H1 (cell line): Measurements from ENCODE around the gene CPLX1. TPM values are rescaled to one million over a fixed set of nuclear protein-coding genes. Genes with fewer than 3 reads are reported as not detected.

Experiments used
- CTCF ChIA-PET: fragments of 300-600 bp; sonication (Branson Sonifier 250); formaldehyde crosslinking; loops from one replicate; lab custom pipeline; 2021; ENCODE audit not compliant: partially characterized antibody; lab: Charles Lee
- POLR2A ChIA-PET: fragments of 300-600 bp; sonication (Branson Sonifier 250); formaldehyde crosslinking; loops from one replicate; lab custom pipeline; 2021; ENCODE audit warnings: inconsistent platforms; ENCODE audit not compliant: partially characterized antibody; lab: Charles Lee
- DNase-seq, 2 experiments: peaks; one replicate each; pipeline versions ENCODE4 v3.0.0 to v3.0.0-alpha.2; 2010 to 2022; ENCODE audit warnings: low spot score in 2 of 2, low read depth in 1 of 2, mixed read lengths in 1 of 2
- FAIRE-seq: peaks from 2 replicates; lab custom pipeline; 2011; peaks lifted over from hg19 to GRCh38; lab: Jason Lieb, UNC
- H2AFZ ChIP-seq: 2 replicates; pipeline ENCODE4 v1.8.1; 2012; ENCODE audit warnings: low read length, inconsistent platforms
- H2AK5ac ChIP-seq: 2 replicates; pipeline ENCODE4 v1.6.1; 2013; ENCODE audit warnings: low read depth, low read length
- H2BK120ac ChIP-seq: replicated peaks from 2 replicates; pipeline ENCODE3; 2013; ENCODE audit warnings: low read depth, low read length, inconsistent platforms
- H2BK12ac ChIP-seq: 2 replicates; pipeline ENCODE4 v1.6.1; 2013; ENCODE audit warnings: low read depth, low read length
- H2BK15ac ChIP-seq: 2 replicates; pipeline ENCODE4 v1.6.1; 2013; ENCODE audit warnings: low read length
- H2BK20ac ChIP-seq: 2 replicates; pipeline ENCODE4 v1.6.1; 2013; ENCODE audit warnings: low read length
- H2BK5ac ChIP-seq: 2 replicates; pipeline ENCODE4 v1.6.1; 2013; ENCODE audit warnings: low read depth, low read length
- H3K14ac ChIP-seq: 2 replicates; pipeline ENCODE4 v1.6.1; 2013; ENCODE audit warnings: inconsistent platforms; ENCODE audit not compliant: insufficient read length
- H3K18ac ChIP-seq: 2 replicates; pipeline ENCODE4 v1.6.1; 2013; ENCODE audit warnings: low read length; ENCODE audit errors: extremely low read depth
- H3K23ac ChIP-seq: 2 replicates; pipeline ENCODE4 v1.6.1; 2013; ENCODE audit warnings: inconsistent platforms; ENCODE audit not compliant: insufficient read length
- H3K23me2 ChIP-seq: 2 replicates; pipeline ENCODE4 v1.6.1; 2013; ENCODE audit warnings: low read depth, low read length
- H3K27ac ChIP-seq: 2 replicates; pipeline ENCODE4 v1.6.1; 2011; ENCODE audit warnings: low read depth, low read length, inconsistent platforms
- H3K27me3 ChIP-seq, 4 experiments: replicated peaks in 1 of 4; 1 replicate in 1 of 4; 2 replicates in 3 of 4; pipeline versions ENCODE4 v1.6.1 to v1.8.1; 2011 to 2013; ENCODE audit warnings: low read length in 3 of 4, mild to moderate bottlenecking in 3 of 4, inconsistent platforms in 2 of 4, mixed read lengths in 2 of 4, moderate library complexity in 1 of 4; ENCODE audit not compliant: control insufficient read depth in 3 of 4, insufficient read depth in 3 of 4; ENCODE audit errors: extremely low read depth in 1 of 4
- H3K36me3 ChIP-seq, 4 experiments: 2 replicates each; pipeline versions ENCODE4 v1.6.1 to v1.8.1; 2011 to 2013; ENCODE audit warnings: mild to moderate bottlenecking in 4 of 4, low read length in 3 of 4, moderate library complexity in 2 of 4, control low read depth in 1 of 4, inconsistent platforms in 1 of 4; ENCODE audit not compliant: insufficient read depth in 4 of 4, control insufficient read depth in 2 of 4
- H3K4ac ChIP-seq: replicated peaks from 2 replicates; pipeline ENCODE3; 2013; ENCODE audit warnings: low read length, low read depth, mixed read lengths, inconsistent platforms; ENCODE audit not compliant: insufficient read length
- H3K4me1 ChIP-seq, 4 experiments: replicated peaks in 1 of 4; 1 replicate in 1 of 4; 2 replicates in 3 of 4; pipeline versions ENCODE4 v1.6.1 to v1.8.1; 2011 to 2013; ENCODE audit warnings: low read length in 3 of 4, inconsistent platforms in 2 of 4, mixed read lengths in 1 of 4; ENCODE audit not compliant: insufficient read depth in 4 of 4, control insufficient read depth in 3 of 4
- H3K4me2 ChIP-seq, 2 experiments: 2 replicates each; pipeline versions ENCODE4 v1.6.1 to v1.8.1; 2011 to 2013; ENCODE audit warnings: low read depth in 2 of 2, low read length in 2 of 2, control low read depth in 1 of 2, inconsistent platforms in 1 of 2, mild to moderate bottlenecking in 1 of 2; ENCODE audit not compliant: insufficient read depth in 1 of 2
- H3K4me3 ChIP-seq, 4 experiments: fragments of 200-600, 300-600 bp in 1 of 4; sonication (generic), shearing (Covaris generic), sonication (Bioruptor Twin) in 1 of 4; 2 replicates each; pipeline versions ENCODE4 v1.5.1 to v1.8.1; 2011 to 2016; ENCODE audit warnings: low read length in 4 of 4, low read depth in 3 of 4, control low read depth in 2 of 4, inconsistent platforms in 2 of 4, mild to moderate bottlenecking in 2 of 4, mixed read lengths in 1 of 4, moderate library complexity in 1 of 4; ENCODE audit not compliant: insufficient read depth in 2 of 4; ENCODE audit errors: extremely low read depth in 1 of 4
- H3K56ac ChIP-seq: replicated peaks from 2 replicates; pipeline ENCODE3; 2013; ENCODE audit warnings: low read depth, mild to moderate bottlenecking, mixed read lengths, low read length, inconsistent platforms; ENCODE audit not compliant: insufficient read length
- H3K79me1 ChIP-seq: 2 replicates; pipeline ENCODE4 v1.6.1; 2013; ENCODE audit warnings: low read depth, low read length, control low read depth
- H3K79me2 ChIP-seq, 2 experiments: 2 replicates each; pipeline versions ENCODE4 v1.6.1 to v1.8.1; 2012 to 2013; ENCODE audit warnings: low read length in 2 of 2, mild to moderate bottlenecking in 2 of 2, inconsistent platforms in 1 of 2; ENCODE audit not compliant: insufficient read depth in 2 of 2, control insufficient read depth in 1 of 2
- H3K9ac ChIP-seq, 4 experiments: replicated peaks in 1 of 4; 1 replicate in 1 of 4; 2 replicates in 3 of 4; pipeline versions ENCODE4 v1.6.1 to v1.8.1; 2011 to 2013; ENCODE audit warnings: low read depth in 3 of 4, low read length in 3 of 4, control low read depth in 2 of 4, mild to moderate bottlenecking in 2 of 4, moderate library complexity in 2 of 4, inconsistent platforms in 1 of 4; ENCODE audit errors: extremely low read depth in 1 of 4
- H3K9me3 ChIP-seq, 2 experiments: 2 replicates each; pipeline versions ENCODE4 v1.6.1 to v1.8.1; 2012 to 2013; ENCODE audit warnings: mild to moderate bottlenecking in 2 of 2, moderate library complexity in 2 of 2, control low read depth in 1 of 2, inconsistent platforms in 1 of 2, low read depth in 1 of 2, low read length in 1 of 2, mixed read lengths in 1 of 2; ENCODE audit not compliant: insufficient read depth in 2 of 2
- H4K20me1 ChIP-seq, 2 experiments: replicated peaks in 1 of 2; 2 replicates each; pipeline versions ENCODE3 to v1.8.1; 2011 to 2013; ENCODE audit warnings: inconsistent platforms in 2 of 2, low read length in 2 of 2, mild to moderate bottlenecking in 1 of 2; ENCODE audit not compliant: insufficient read depth in 2 of 2, control insufficient read depth in 1 of 2
- H4K5ac ChIP-seq: 2 replicates; pipeline ENCODE4 v1.6.1; 2013; ENCODE audit warnings: low read length, low read depth, mixed read lengths, inconsistent platforms; ENCODE audit not compliant: insufficient read length
- H4K8ac ChIP-seq: 2 replicates; pipeline ENCODE4 v1.8.0; 2013; ENCODE audit warnings: mild to moderate bottlenecking, moderate library complexity, low read length, inconsistent platforms; ENCODE audit not compliant: insufficient read depth; ENCODE audit errors: extremely low read depth
- H4K91ac ChIP-seq: replicated peaks from 2 replicates; pipeline ENCODE3; 2013; ENCODE audit warnings: low read length, mixed read lengths, inconsistent platforms; ENCODE audit not compliant: insufficient read length
- BCL11A ChIP-seq, 2 experiments: IDR thresholded peaks; one replicate each; pipeline ENCODE4 v1.6.1; 2011; ENCODE audit warnings: low read depth in 2 of 2, low read length in 2 of 2, mild to moderate bottlenecking in 2 of 2
- CBX5 ChIP-seq: fragments of 300-800, 300-1000 bp; sonication (generic); IDR thresholded peaks from 2 replicates; pipeline ENCODE4 v1.7.1; 2016; ENCODE audit warnings: antibody characterized with exemption, low read length, low read depth
- GTF2F1 ChIP-seq: IDR thresholded peaks from 2 replicates; pipeline ENCODE4 v1.6.1; 2012; ENCODE audit warnings: low read depth, low read length, improper control_type of control experiment, borderline replicate concordance
- RXRA ChIP-seq: IDR thresholded peaks from 2 replicates; pipeline ENCODE4 v1.6.1; 2011; ENCODE audit warnings: low read depth, mild to moderate bottlenecking, low read length, moderate library complexity; ENCODE audit not compliant: insufficient read depth
- SP1 ChIP-seq: IDR thresholded peaks from 2 replicates; pipeline ENCODE4 v1.6.1; 2011; ENCODE audit warnings: low read depth, low read length
- SUZ12 ChIP-seq: fragments of 200-600 bp; sonication (generic); IDR thresholded peaks from 2 replicates; pipeline ENCODE4 v1.6.1; 2012; ENCODE audit warnings: mild to moderate bottlenecking, inconsistent platforms, low read length, moderate library complexity, mixed read lengths
- ZNF274 ChIP-seq: IDR thresholded peaks from 2 replicates; pipeline ENCODE4 v1.7.0; 2012; ENCODE audit warnings: low read length, borderline replicate concordance; ENCODE audit errors: extremely low read depth
- WGBS, 2 experiments: shearing (Covaris generic) in 1 of 2; methylation state at CpG; one replicate each; pipeline versions ENCODE4 v1.1.6 to v1.1.7; 2013 to 2015; ENCODE audit warnings: low lambda C conversion rate in 2 of 2, mixed read lengths in 2 of 2, inconsistent platforms in 1 of 2, low coverage in 1 of 2, missing lambda C conversion rate in 1 of 2; ENCODE audit not compliant: insufficient replicate concordance in 2 of 2, insufficient coverage in 1 of 2, insufficient read length in 1 of 2; ENCODE audit errors: extremely low coverage in 1 of 2, missing lambda C conversion rate in 1 of 2; 5-methylcytosine and 5-hydroxymethylcytosine counted together
- polyA plus RNA-seq, 7 experiments: library from polyadenylated mRNA; depleted of rRNA in 3 of 7; stranded (reverse) in 5 of 7; unstranded in 2 of 7; fragments of >200 nt in 5 of 7; fragments of 200-250 nt in 2 of 7; gene quantifications; 1 replicate in 5 of 7; 2 replicates in 1 of 7; 4 replicates in 1 of 7; pipeline versions ENCODE4 v1.2.1 to v1.2.3, GENCODE V29; 2011 to 2013; ENCODE audit warnings: missing spikeins in 2 of 7, mixed read lengths in 2 of 7
- total RNA-seq: library from RNA; stranded (reverse); fragmentation: NEBNext Ultra II Directional; extraction: Animal tissue kit (Norgen Biotek cat#: 25700); gene quantifications from 2 replicates; pipeline ENCODE4 v1.2.1, GENCODE V29; 2021
- TF ChIP-seq, protein P1 (sequence below): IDR thresholded peaks from 2 replicates; pipeline ENCODE4 v1.6.1; 2011; ENCODE audit warnings: low read length, improper control_type of control experiment
- TF ChIP-seq, protein P2 (sequence below): IDR thresholded peaks from 2 replicates; pipeline ENCODE4 v1.6.1; 2012; ENCODE audit warnings: inconsistent platforms

Gene CPLX1
- total and polyA plus RNA-seq, 2 of the 8 experiments (the other 6 are each of a cell fraction or from before 2014, with no cell fraction given) = 0.32 to 0.56 TPM

DNA sequence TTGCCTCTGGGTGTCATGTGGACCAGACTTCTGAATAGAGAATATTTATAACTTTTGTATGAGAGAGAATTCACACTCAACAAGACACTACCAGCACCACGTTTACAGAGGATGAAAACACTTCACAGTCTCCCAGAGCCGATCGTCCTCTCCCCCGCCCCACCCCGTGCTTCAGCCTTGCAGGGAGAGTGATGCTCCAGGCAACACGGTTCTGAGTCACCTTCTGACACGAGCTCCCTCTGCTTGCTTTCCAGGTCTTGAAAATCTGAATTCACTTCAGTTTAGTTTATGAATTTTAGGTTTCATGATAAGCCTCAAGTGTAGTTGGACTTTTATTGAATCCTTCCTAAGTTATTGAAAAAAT is 59.8 kb downstream of the CPLX1 start:
- H2BK12ac ChIP-seq = no peak overlapping the region
- no peak overlapping the region for H3K56ac ChIP-seq
- WGBS, 2 experiments = 95% methylated on average over 7 of the region's 7 CpGs; no CpG with 5 or more reads in 1 of the 2 experiments
- H2AK5ac ChIP-seq = no peak overlapping the region; the same call in 1 of the 2 replicates
- peaks cover 7 to 41% (median 26%) of the 10 kb centered on the region in 4 experiments; a peak in 7 of 8 replicates for H3K36me3 ChIP-seq
- ChIA-PET CTCF (interaction anchor here (1.0 to 1.3 kb wide), 4 partner anchors 12 to 30 kb away, joined by 3 to 5 read pairs (median 3); no protein-coding TSS in a partner anchor), POLR2A (interaction anchor here (0.9 to 2.8 kb wide), 6 partner anchors 9 to 173 kb away, joined by 3 to 13 read pairs (median 7); no protein-coding TSS in a partner anchor)
- no peaks in the 10 kb centered on the region for H3K23me2 ChIP-seq
- no peak overlapping the region for H3K27ac ChIP-seq
- H3K4me1 ChIP-seq = no peaks in the 10 kb centered on the region
- no peak overlapping the region for H3K14ac ChIP-seq
- peaks cover 6 to 11% of the 10 kb centered on the region in 2 experiments; a peak in 2 of 4 replicates for H3K9me3 ChIP-seq
- H3K79me2 ChIP-seq = peaks cover 0 to 12% of the 10 kb centered on the region in 2 experiments; a peak in 2 of 4 replicates
- H3K23ac ChIP-seq = no peak overlapping the region
- H2BK120ac ChIP-seq = no peak overlapping the region
- no peak overlapping the region for H2BK15ac ChIP-seq
- H4K91ac ChIP-seq = no peak overlapping the region
- H2BK20ac ChIP-seq = no peak overlapping the region
- no peaks in the 10 kb centered on the region for H3K27me3 ChIP-seq
- no peak overlapping the region for H4K5ac ChIP-seq
- H4K8ac ChIP-seq = no peak overlapping the region
- no peak overlapping the region for H2AFZ ChIP-seq
- no peak overlapping the region for H3K4me2 ChIP-seq
- H3K79me1 ChIP-seq = 0 out of 2 replicates have a peak, but pooled peaks cover 4% of the 10 kb centered on the region
- DNase-seq (no peak), FAIRE-seq (no peak)
- no peak overlapping the region for H3K18ac ChIP-seq
- H3K4ac ChIP-seq = no peak overlapping the region
- H3K9ac ChIP-seq = no peak overlapping the region
- TF ChIP-seq BCL11A (IDR thresholded peaks at IDR 0.05; ENCODE audit: low read depth in 2 of 2, low read length in 2 of 2) = no peak
- no peak for TF ChIP-seq ZNF274
- TF ChIP-seq SP1 = no peak
- no peak for TF ChIP-seq GTF2F1
- TF ChIP-seq SUZ12 = no peak
- no peak for TF ChIP-seq CBX5
- TF ChIP-seq, protein P1, sequence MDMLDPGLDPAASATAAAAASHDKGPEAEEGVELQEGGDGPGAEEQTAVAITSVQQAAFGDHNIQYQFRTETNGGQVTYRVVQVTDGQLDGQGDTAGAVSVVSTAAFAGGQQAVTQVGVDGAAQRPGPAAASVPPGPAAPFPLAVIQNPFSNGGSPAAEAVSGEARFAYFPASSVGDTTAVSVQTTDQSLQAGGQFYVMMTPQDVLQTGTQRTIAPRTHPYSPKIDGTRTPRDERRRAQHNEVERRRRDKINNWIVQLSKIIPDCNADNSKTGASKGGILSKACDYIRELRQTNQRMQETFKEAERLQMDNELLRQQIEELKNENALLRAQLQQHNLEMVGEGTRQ = no peak
- TF ChIP-seq, protein P2, sequence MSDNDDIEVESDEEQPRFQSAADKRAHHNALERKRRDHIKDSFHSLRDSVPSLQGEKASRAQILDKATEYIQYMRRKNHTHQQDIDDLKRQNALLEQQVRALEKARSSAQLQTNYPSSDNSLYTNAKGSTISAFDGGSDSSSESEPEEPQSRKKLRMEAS = no peak
- no peak for TF ChIP-seq RXRA
- TF ChIP-seq, all 59 proteins: peak for 0
- Histone ChIP-seq H2BK5ac (no peak overlapping the region), H4K20me1 (peaks cover 8 to 24% of the 10 kb centered on the region in 2 experiments), H3K4me3 (no peak overlapping the region)
